Activated B cell treated with CpG ODN at 0.5 μM for 24 hours (primary cell): Measurements from ENCODE around the gene TBC1D8. TPM values are rescaled to one million over a fixed set of nuclear protein-coding genes. Genes with fewer than 3 reads are reported as not detected.

ENCODE experiments used
- ATAC-seq: fragments of 200-7000 bp; cut with Tn5 transposase; one replicate; pipeline ENCODE4 v1.10.0; 2021; ENCODE audit warnings: low read depth, mild to moderate bottlenecking, moderate library complexity
- CTCF ChIA-PET: fragments of 350-600 bp; sonication (Branson Sonifier 250); formaldehyde crosslinking; loops from one replicate; lab custom pipeline; 2021; ENCODE audit warnings: antibody characterized with exemption; lab: Charles Lee
- POLR2A ChIA-PET: fragments of 350-600 bp; sonication (Branson Sonifier 250); formaldehyde crosslinking; loops from one replicate; lab custom pipeline; 2021; ENCODE audit warnings: antibody characterized with exemption; lab: Charles Lee
- DNase-seq: peaks from one replicate; pipeline ENCODE4 v3.0.0; 2022
- H3K27ac Mint-ChIP-seq: one replicate; pipeline ENCODE4 v1.8.0; 2020; ENCODE audit warnings: mixed read lengths
- H3K27me3 Mint-ChIP-seq: one replicate; pipeline ENCODE4 v1.8.0; 2021; ENCODE audit warnings: mixed read lengths
- H3K36me3 Mint-ChIP-seq: one replicate; pipeline ENCODE4 v1.8.0; 2021; ENCODE audit warnings: low read depth, mixed read lengths
- H3K4me1 Mint-ChIP-seq: one replicate; pipeline ENCODE4 v1.8.0; 2021; ENCODE audit warnings: mixed read lengths
- H3K4me3 Mint-ChIP-seq: one replicate; pipeline ENCODE4 v1.8.0; 2020; ENCODE audit warnings: mild to moderate bottlenecking, mixed read lengths
- H3K9me3 Mint-ChIP-seq: one replicate; pipeline ENCODE4 v1.8.0; 2020; ENCODE audit warnings: mixed read lengths
- intact Hi-C: fragments of 100-400 bp; cut with micrococcal nuclease; formaldehyde crosslinking; loops from one replicate; pipeline ENCODE4 v1.15.1; 2024
- total RNA-seq: library from RNA; stranded (reverse); gene quantifications from 2 replicates; pipeline ENCODE4 v1.2.3, GENCODE V29; 2022
- TF ChIP-seq, protein P1 (sequence below): fragments of 200-600 bp; IDR thresholded peaks from one replicate; pipeline ENCODE4 v1.8.0; 2022; ENCODE audit warnings: antibody characterized with exemption, mild to moderate bottlenecking

Gene TBC1D8
- total RNA-seq, 1 donor from 2014 or later: 4.7 TPM

- H3K27ac Mint-ChIP-seq: no peak overlapping the region
- peaks cover 17% of the 10 kb centered on the region for H3K4me1 Mint-ChIP-seq
- H3K4me3 Mint-ChIP-seq: no peak overlapping the region
- TF ChIP-seq, protein P1, sequence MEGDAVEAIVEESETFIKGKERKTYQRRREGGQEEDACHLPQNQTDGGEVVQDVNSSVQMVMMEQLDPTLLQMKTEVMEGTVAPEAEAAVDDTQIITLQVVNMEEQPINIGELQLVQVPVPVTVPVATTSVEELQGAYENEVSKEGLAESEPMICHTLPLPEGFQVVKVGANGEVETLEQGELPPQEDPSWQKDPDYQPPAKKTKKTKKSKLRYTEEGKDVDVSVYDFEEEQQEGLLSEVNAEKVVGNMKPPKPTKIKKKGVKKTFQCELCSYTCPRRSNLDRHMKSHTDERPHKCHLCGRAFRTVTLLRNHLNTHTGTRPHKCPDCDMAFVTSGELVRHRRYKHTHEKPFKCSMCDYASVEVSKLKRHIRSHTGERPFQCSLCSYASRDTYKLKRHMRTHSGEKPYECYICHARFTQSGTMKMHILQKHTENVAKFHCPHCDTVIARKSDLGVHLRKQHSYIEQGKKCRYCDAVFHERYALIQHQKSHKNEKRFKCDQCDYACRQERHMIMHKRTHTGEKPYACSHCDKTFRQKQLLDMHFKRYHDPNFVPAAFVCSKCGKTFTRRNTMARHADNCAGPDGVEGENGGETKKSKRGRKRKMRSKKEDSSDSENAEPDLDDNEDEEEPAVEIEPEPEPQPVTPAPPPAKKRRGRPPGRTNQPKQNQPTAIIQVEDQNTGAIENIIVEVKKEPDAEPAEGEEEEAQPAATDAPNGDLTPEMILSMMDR: no peak
- POLR2A ChIA-PET: interaction anchor here (0.7 kb wide), 1 partner anchor 844 kb away, joined by 3 read pairs; no protein-coding TSS in a partner anchor
- H3K36me3 Mint-ChIP-seq: peaks cover 59% of the 10 kb centered on the region
- ATAC-seq (no peak), DNase-seq (no peak)
- no peaks in the 10 kb centered on the region for H3K9me3 Mint-ChIP-seq
- H3K27me3 Mint-ChIP-seq: no peaks in the 10 kb centered on the region
- intact Hi-C loops: loop anchor here (5.0 kb wide), 1 partner anchor 373 kb away; the partner anchor contains the start of gene CREG2
- CTCF ChIA-PET: interaction anchor here (1.0 to 7.2 kb wide), 3 partner anchors 139 to 193 kb away, joined by 3 to 126 read pairs (median 4); no protein-coding TSS in a partner anchor
Observed at GRCh38 chr2:101014264-101014857, 136.8 kb downstream of the TBC1D8 start.

DNA sequence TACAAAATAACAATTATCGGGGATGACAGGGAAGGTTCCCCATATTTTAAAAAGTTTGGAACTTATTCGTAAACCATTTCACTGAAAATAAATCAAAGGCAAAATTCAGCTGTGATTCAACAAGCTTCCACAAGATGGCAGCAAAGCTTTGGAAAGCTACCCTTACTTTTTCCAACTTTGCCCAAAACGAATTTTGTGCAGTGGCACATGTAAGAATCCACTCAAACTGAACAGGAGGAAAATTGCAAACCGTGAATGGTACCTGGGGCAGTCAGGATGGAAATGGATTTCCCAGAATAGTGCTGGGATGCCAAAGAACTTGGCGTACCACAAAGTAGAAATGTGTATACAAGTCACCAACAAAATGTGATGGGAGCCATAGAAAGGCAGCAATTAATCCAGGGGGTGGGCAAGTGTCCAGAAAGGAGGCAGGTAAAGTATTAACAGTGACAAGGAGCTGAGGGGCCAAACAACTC is 138.4 kb downstream of the TBC1D8 start:
- H3K4me1 Mint-ChIP-seq: peaks cover 20% of the 10 kb centered on the region
- H3K27ac Mint-ChIP-seq: no peak overlapping the region
- POLR2A ChIA-PET: interaction anchor here (0.7 to 1.3 kb wide), 7 partner anchors 10 to 432 kb away, joined by 3 to 10 read pairs (median 5); partner anchors contain the start of genes RPL31 and TBC1D8
- H3K4me3 Mint-ChIP-seq: no peak overlapping the region
- TF ChIP-seq, protein P1: peak; percentile 93
- no peak for ATAC-seq
- no peak for DNase-seq
- no peaks in the 10 kb centered on the region for H3K9me3 Mint-ChIP-seq
- H3K36me3 Mint-ChIP-seq: peaks cover 62% of the 10 kb centered on the region
- CTCF ChIA-PET: interaction anchor here (0.8 to 7.2 kb wide), 20 partner anchors 11 to 329 kb away, joined by 3 to 126 read pairs (median 6); partner anchors contain the start of genes CNOT11, RPL31 and TBC1D8
- H3K27me3 Mint-ChIP-seq: no peaks in the 10 kb centered on the region
- intact Hi-C loops: loop anchor here (1.0 to 5.0 kb wide), 6 partner anchors 10 to 375 kb away; partner anchors contain the start of genes CNOT11, CREG2 and RPL31

- H3K9me3 Mint-ChIP-seq: no peaks in the 10 kb centered on the region
- ChIA-PET POLR2A (interaction anchor here (0.7 to 1.3 kb wide), 7 partner anchors 10 to 431 kb away, joined by 3 to 10 read pairs (median 5); partner anchors contain the start of genes RPL31 and TBC1D8), CTCF (interaction anchor here (0.8 to 7.2 kb wide), 20 partner anchors 10 to 330 kb away, joined by 3 to 126 read pairs (median 6); partner anchors contain the start of genes CNOT11, RPL31 and TBC1D8)
- H3K27me3 Mint-ChIP-seq: no peaks in the 10 kb centered on the region
- H3K27ac Mint-ChIP-seq: peak overlapping the region; percentile 79
- DNase-seq: no peak
- H3K4me3 Mint-ChIP-seq: no peak overlapping the region
- TF ChIP-seq, protein P1: no peak
- H3K4me1 Mint-ChIP-seq: peaks cover 21% of the 10 kb centered on the region
- peaks cover 66% of the 10 kb centered on the region for H3K36me3 Mint-ChIP-seq
- intact Hi-C loops: loop anchor here (1.0 to 5.0 kb wide), 6 partner anchors 10 to 375 kb away; partner anchors contain the start of genes CNOT11, CREG2 and RPL31
- peak; percentile 56 for ATAC-seq
Observed at GRCh38 chr2:101012054-101012705, 139.0 kb downstream of the TBC1D8 start.

- no peaks in the 10 kb centered on the region for H3K27me3 Mint-ChIP-seq
- H3K9me3 Mint-ChIP-seq: no peaks in the 10 kb centered on the region
- H3K27ac Mint-ChIP-seq: peak overlapping the region; percentile 79
- intact Hi-C loops: loop anchor here (5.0 kb wide), 1 partner anchor 376 kb away; the partner anchor contains the start of gene CREG2
- ATAC-seq (no peak), DNase-seq (no peak)
- ChIA-PET CTCF (interaction anchor here (0.6 to 7.2 kb wide), 2 partner anchors 192 to 207 kb away, joined by 3 to 126 read pairs; no protein-coding TSS in a partner anchor), POLR2A (interaction anchor here (0.9 kb wide), 1 partner anchor 9 kb away, joined by 3 read pairs; the partner anchor contains the start of gene RPL31)
- peaks cover 76% of the 10 kb centered on the region for H3K36me3 Mint-ChIP-seq
- TF ChIP-seq, protein P1: no peak
- H3K4me3 Mint-ChIP-seq: no peak overlapping the region
- peaks cover 21% of the 10 kb centered on the region for H3K4me1 Mint-ChIP-seq
Observed at GRCh38 chr2:101011152-101011551, 140.0 kb downstream of the TBC1D8 start.
